Measurements from ENCODE around the gene CRYGD.

The CRYGD gene

DNA sequence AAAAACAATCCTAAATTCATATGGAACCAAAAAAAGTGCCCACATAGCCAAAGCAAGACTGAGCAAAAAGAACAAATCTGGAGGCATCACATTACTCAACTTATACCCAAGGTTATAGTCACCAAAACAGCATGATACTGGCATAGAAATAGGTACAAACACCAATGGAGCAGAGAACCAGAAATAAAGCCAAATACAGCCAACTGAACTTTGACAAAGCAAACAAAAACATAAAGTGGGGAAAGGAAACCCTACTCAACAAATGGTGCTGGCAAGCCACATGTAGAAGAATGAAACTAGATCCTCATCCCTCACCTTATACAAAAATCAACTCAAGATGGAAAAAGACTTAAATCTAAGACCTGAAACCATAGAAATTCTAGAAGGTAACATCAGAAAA is 40.5 kb downstream of the CRYGD start:
- no peak for DNase-seq (ENCODE audit: low spot score)

GRCh38 chr2:208077276-208077675 is 47.0 kb downstream of the CRYGD start:
- DNase-seq (ENCODE audit: low spot score), result no peak

- DNase-seq (ENCODE audit: low spot score), result no peak
Observed at GRCh38 chr2:208074610-208075356, 49.5 kb downstream of the CRYGD start.

- DNase-seq (ENCODE audit: low spot score), result peak; percentile 57
Observed at GRCh38 chr2:208072250-208072892, 52.0 kb downstream of the CRYGD start.

Data from SW480 (cell line).